Measurements from ENCODE around the gene NEDD4L.

The NEDD4L gene

DNA sequence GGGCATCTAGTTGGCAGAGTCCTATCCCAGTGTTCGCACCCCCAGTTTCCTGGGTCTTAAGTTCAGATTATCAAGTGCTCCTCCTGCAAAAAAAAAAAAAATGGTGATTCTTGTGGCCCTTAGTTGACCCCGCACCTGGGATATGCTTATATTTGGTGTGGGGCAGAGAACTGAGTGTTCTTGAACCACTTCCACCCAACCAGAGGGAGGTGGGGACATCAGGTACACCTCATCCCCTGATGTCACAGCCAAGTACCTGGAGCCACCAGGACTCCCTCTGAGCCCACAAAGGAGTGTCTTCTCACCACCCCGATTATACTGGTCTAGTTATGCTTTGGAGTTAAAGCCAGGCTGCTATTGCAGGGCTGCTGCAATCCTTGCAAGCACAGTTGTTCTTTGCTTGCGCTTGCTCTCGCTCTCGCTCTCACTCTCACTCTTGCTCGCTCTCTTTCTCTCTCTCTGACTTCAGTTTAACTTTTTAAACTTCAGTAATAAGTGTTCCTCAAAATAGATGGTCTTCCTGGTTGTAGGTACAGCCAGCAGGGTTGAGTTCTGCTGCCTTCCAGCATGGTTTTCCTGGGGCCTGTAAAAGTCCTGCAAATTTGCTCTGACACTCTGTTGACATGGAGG, 265.7 kb downstream of the NEDD4L start:
- in situ Hi-C loops (cut with MboI; ENCODE audit: low sequenced_read_pairs) = no loop called here

DNA sequence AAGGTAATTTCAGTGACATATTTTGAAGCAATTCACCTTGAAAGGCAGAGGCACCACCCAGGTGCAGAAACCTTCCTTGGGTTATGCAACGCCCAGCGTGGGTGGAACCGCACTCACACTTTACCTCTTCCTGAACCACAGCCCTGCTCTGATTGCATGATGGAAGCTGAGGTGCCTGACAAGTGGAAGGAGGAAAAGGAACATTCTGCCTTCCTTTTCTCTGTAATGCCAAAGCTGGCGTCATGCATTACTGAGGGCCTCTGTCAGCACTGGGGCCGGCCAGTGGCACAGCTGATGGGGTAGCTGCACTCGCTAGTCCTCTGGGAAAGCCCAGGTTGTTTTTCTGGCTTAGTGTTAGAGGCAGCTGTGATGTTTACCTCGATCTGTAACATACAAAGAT, 266.5 kb downstream of the NEDD4L start:
- in situ Hi-C loops (cut with MboI; ENCODE audit: low sequenced_read_pairs) = no loop called here

DNA sequence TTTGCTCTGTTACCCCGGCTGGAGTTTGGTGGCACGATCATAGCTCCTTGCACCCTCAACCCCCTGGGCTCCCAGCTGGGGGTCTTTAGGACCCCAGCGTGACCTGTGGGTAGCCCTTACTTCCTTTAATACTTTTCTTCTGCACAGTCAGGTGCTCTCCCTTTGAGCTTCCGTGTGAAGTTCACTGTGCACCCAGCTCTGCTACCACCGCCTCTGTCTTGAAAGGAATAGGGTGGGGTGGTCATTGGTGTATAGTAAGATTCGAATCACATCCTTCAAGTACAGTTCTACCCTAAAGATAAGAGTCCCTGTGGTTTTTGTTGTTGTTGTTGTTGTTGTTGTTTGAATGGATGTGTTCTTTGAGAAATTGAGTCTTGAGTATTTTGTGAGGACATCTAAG, 267.4 kb downstream of the NEDD4L start:
- in situ Hi-C loops (cut with MboI; ENCODE audit: low sequenced_read_pairs) = no loop called here

GRCh38 chr18:58313491-58314032, 269.5 kb downstream of the NEDD4L start:
- in situ Hi-C loops (cut with MboI; ENCODE audit: low sequenced_read_pairs) = no loop called here

DNA sequence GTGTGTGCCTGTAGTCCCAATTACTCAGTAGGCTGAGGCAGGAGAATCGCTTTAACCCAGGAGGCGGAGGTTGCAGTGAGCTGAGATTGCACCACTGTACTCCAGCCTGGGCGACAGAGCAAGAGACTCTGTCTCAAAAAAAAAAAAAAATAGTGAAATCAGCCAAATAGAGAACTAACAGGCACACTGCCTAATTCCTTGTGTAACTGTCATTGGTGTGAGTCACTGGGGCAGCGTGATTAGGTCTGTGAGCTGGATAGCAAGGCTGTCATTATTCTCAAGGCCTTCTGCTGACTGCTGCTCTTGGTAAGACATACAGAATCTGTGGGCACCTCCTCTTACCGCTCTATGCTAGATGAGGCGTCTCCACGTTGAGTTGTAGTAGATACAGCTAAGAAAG, 270.3 kb downstream of the NEDD4L start:
- in situ Hi-C loops (cut with MboI; ENCODE audit: low sequenced_read_pairs) = no loop called here

- in situ Hi-C loops (cut with MboI; ENCODE audit: low sequenced_read_pairs) = no loop called here
Observed at GRCh38 chr18:58315041-58315440, 271.0 kb downstream of the NEDD4L start.

DNA sequence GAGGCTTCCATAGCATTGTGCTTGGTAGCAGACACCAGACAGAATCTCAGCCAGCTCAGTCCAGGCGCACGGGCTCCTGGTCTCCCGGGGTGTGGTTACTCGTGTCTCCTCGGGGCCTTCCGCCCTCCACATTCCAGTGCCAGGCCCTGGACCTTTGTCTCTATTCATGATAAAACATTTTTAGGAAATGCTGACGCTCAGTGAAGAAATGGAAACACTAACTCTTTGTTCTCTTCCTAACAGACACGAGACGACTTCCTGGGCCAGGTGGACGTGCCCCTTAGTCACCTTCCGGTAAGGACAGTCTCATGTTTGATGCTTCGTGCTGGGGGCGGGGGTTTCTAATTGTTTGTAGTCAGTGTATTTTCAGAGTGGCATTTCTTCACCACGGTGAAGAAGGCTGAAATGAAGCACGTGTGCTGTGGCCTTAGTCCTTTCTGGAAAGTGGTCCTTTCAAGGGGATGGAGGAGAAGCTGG, 271.8 kb downstream of the NEDD4L start:
- in situ Hi-C loops (cut with MboI; ENCODE audit: low sequenced_read_pairs) = no loop called here

- in situ Hi-C loops (cut with MboI; ENCODE audit: low sequenced_read_pairs) = no loop called here
Observed at GRCh38 chr18:58316396-58317342, 272.6 kb downstream of the NEDD4L start.

- in situ Hi-C loops (cut with MboI; ENCODE audit: low sequenced_read_pairs) = no loop called here
Observed at GRCh38 chr18:58319719-58320118, 275.7 kb downstream of the NEDD4L start.

GRCh38 chr18:58320907-58321561, 277.0 kb downstream of the NEDD4L start:
- in situ Hi-C loops (cut with MboI; ENCODE audit: low sequenced_read_pairs) = no loop called here

- in situ Hi-C loops (cut with MboI; ENCODE audit: low sequenced_read_pairs) = no loop called here
Observed at GRCh38 chr18:58321986-58322385, 278.0 kb downstream of the NEDD4L start.

GRCh38 chr18:58322464-58322863, 278.4 kb downstream of the NEDD4L start:
- in situ Hi-C loops (cut with MboI; ENCODE audit: low sequenced_read_pairs) = no loop called here

- in situ Hi-C loops (cut with MboI; ENCODE audit: low sequenced_read_pairs) = no loop called here
Observed at GRCh38 chr18:58323866-58324762, 280.1 kb downstream of the NEDD4L start.

DNA sequence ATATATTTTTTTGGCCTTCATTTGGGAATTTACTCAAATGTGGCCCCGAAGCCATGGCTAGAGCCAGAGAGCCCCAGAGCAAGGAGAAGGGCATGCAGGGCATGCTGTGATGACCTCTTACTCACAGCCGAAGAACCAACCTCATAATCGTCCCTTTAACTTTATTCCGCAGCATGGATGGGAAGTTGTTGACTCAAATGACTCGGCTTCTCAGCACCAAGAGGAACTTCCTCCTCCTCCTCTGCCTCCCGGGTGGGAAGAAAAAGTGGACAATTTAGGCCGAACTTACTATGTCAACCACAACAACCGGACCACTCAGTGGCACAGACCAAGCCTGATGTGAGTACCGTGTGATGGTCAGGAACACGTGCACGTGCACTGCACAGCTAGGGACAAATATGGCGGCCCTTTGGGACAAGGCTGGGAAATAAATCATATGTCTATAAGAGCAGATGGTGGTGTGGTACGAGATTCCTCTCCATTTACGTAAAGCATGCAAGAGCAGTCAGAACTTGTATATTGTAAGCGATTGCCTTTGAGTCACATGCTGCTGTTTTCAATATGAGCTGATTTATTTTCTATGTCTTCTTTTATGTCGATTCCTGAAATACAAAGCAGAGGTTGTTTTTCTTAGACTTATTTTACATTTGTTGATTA, 280.9 kb downstream of the NEDD4L start:
- in situ Hi-C loops (cut with MboI; ENCODE audit: low sequenced_read_pairs) = no loop called here

DNA sequence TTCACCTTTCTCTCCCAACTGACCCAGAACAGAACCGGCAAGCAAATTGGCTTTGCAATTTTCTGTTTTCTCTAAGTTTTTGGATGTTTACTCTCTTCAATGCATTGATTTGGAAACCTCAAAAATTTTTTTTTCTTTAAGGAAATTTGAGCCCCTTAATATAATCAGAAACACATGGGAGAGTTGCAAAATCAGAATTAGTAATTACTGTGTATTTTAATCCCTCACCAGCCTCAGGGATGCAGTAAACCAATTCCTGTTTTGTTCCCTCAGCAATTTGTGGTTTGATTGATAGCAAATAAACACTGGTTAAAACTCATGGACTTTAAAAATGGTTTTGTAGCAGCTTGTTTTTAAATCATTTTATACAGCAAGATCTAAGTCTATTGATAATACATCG, 281.5 kb downstream of the NEDD4L start:
- in situ Hi-C loops (cut with MboI; ENCODE audit: low sequenced_read_pairs) = no loop called here

DNA sequence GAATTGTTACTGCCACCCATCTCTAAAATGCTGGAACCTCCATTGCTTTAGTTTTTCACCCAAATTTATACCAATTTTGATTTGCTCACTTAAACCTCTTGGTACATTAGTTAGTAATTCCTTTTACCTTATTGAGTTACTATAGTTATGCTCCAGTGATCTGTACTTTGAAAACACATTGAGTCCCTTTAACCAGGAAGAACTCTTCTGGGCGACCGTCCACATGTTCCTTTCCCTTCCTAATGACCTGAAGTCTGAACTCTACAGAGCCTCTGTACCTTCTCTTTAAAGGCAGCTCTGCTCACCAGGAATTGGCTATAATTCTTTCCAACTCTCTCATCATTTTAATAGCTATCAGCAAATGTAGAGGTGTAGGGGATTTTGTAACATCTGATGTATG, 290.0 kb downstream of the NEDD4L start:
- in situ Hi-C loops (cut with MboI; ENCODE audit: low sequenced_read_pairs) = no loop called here

DNA sequence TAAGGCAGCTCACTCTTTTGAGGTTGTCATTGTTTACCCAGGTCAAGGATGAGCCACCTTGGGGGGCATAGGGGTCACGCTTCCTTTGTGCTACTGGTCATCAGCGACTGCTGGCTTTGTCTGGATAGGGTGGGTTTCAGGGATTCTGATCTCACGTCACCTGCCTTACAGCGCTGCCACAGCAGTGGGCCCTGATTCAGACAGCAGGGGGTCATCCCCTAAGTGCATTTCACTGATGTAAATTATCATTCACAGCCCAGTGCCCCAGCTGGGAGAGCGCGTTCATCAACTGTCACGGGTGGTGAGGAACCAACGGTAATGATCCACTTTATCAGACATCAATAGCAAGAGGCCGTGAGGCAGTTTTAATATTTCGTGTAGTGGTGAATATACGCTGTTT, 291.2 kb downstream of the NEDD4L start:
- in situ Hi-C loops (cut with MboI; ENCODE audit: low sequenced_read_pairs) = no loop called here

- in situ Hi-C loops (cut with MboI; ENCODE audit: low sequenced_read_pairs) = no loop called here
Observed at GRCh38 chr18:58335821-58336220, 291.8 kb downstream of the NEDD4L start.

- in situ Hi-C loops (cut with MboI; ENCODE audit: low sequenced_read_pairs) = no loop called here
Observed at GRCh38 chr18:58336605-58337004, 292.6 kb downstream of the NEDD4L start.

DNA sequence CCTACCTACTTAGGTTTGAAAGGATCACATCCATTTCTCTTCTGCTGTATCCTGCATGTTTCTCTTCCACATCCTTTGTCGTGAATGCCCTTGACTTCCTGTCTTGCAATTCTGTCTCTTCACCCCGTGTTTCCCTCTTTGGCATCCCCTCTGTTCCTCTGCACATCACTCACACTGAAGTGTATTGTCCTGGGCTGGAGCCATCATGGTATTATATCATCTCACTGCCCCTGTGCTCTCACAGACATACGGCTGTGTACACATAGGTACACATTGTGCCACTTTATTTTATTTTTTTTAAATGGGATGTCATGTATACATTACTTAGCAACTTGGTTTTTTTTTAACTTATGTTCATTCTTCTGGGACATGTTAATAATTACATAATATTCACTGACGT, 293.3 kb downstream of the NEDD4L start:
- in situ Hi-C loops (cut with MboI; ENCODE audit: low sequenced_read_pairs) = no loop called here
